Natural killer cell treated with Interleukin-12 subunit alpha and Interleukin-12 subunit beta and Interleukin-15 and Interleukin-18, amount 100 ng/mL, for 72 hours (primary cell): ENCODE results near the gene CD8B2. TPM values are rescaled to one million over a fixed set of nuclear protein-coding genes. Genes with fewer than 3 reads are reported as not detected.
A peak's percentile ranks its signal among the peaks of the same experiment; 100 is the strongest.

Experiments used
- ATAC-seq, 2 donors: fragments of 150-1000 bp; cut with Tn5 transposase in 1 of 2; sonication (Bioruptor Pico), chemical (Tn5 transposase) in 1 of 2; 2 replicates each; pipeline ENCODE4 v1.10.0; 2021
- DNase-seq: peaks from one replicate; pipeline ENCODE4 v3.0.0; 2022; ENCODE audit warnings: low spot score
- H3K27ac Mint-ChIP-seq, 2 donors: 1 replicate in 1 of 2; 2 replicates in 1 of 2; pipeline ENCODE4 v1.8.0; 2022; ENCODE audit warnings: mixed read lengths in 2 of 2, mild to moderate bottlenecking in 1 of 2, moderate library complexity in 1 of 2
- H3K27me3 Mint-ChIP-seq, 2 donors: 1 replicate in 1 of 2; 2 replicates in 1 of 2; pipeline ENCODE4 v1.8.0; 2022; ENCODE audit warnings: mixed read lengths in 2 of 2
- H3K36me3 Mint-ChIP-seq: one replicate; pipeline ENCODE4 v1.8.0; 2022; ENCODE audit warnings: mixed read lengths
- H3K4me1 Mint-ChIP-seq, 2 donors: 1 replicate in 1 of 2; 2 replicates in 1 of 2; pipeline ENCODE4 v1.8.0; 2022; ENCODE audit warnings: low read depth in 2 of 2, mixed read lengths in 2 of 2, mild to moderate bottlenecking in 1 of 2
- H3K4me3 Mint-ChIP-seq: one replicate; pipeline ENCODE4 v1.8.0; 2022; ENCODE audit warnings: mixed read lengths
- H3K9me3 Mint-ChIP-seq: 2 replicates; pipeline ENCODE4 v1.8.0; 2022; ENCODE audit warnings: mixed read lengths
- total RNA-seq, 2 donors: library from RNA; stranded (reverse); gene quantifications; one replicate each; pipeline ENCODE4 v1.2.3, GENCODE V29; 2022

CD8B2 gene
- total RNA-seq, 2 donors from 2014 or later: 0.10 to 0.61 TPM

DNA sequence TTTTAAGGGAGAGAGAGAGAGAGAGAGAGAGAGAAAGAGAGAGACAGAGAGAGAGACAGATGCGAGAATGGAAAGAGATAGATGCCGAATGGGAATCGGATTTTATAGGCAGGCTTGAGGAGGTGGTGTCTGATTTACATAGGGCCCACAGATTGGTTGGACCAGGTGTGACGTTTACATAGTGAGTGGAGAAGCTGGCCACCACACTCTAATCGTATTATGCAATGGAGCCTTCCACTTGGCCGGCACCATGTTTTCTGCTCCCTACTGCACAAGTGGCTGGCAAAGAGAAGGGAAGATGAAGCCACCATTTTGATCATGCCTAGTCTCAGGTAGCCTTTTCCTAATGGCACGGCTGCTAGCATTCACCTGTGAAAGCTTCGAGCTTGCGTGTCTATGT is 33.9 kb downstream of the CD8B2 start:
- H3K4me1 Mint-ChIP-seq: no peaks in the 10 kb centered on the region

DNA sequence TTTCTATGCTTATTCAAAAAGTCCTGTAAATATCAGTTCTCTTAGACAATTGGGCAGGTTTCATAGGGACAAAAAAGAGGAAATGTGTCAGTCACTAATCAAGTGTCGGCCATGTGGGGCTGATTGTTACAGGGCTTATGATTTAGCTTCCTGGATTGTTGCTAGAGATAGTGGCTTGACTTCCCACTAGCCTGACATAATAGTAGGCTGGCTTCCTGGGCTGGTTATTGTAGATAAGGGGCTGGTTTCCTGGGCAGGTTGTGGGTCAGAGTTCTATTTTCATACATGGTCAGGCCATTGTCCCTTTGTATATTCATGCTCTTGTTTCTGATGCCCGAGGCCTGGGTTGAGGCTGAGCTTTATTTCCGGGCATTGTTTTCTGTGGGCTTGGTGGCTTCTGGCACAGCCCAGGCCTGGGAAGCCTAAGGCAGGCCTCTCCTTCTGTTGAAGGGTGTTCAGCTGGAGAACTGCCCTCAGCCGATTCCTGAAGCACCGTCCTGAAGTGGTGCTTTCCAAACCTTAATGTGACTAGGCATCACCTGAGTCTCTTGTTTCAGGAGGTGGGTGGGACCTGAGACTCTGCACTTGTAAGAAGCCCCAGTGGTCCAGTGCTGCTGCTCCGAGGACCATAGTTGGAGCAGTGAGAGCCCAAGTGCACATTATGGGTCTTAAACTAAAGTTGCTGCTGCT is 37.0 kb downstream of the CD8B2 start:
- H3K4me3 Mint-ChIP-seq: no peak overlapping the region
- peaks cover 5% of the 10 kb centered on the region for H3K9me3 Mint-ChIP-seq
- H3K36me3 Mint-ChIP-seq: peaks cover 13% of the 10 kb centered on the region
- H3K27me3 Mint-ChIP-seq: peaks cover 3 to 4% of the 10 kb centered on the region in 2 donors
- H3K4me1 Mint-ChIP-seq: no peaks in the 10 kb centered on the region
- no peak for ATAC-seq
- no peak overlapping the region for H3K27ac Mint-ChIP-seq
- DNase-seq: no peak

More for the DNA sequence above, 33.9 kb downstream of the CD8B2 start:
- H3K4me3 Mint-ChIP-seq: no peak overlapping the region
- H3K36me3 Mint-ChIP-seq: peaks cover 13% of the 10 kb centered on the region
- H3K27me3 Mint-ChIP-seq: peaks cover 4 to 8% of the 10 kb centered on the region in 2 donors
- DNase-seq (no peak), ATAC-seq (no peak)
- H3K27ac Mint-ChIP-seq: no peak overlapping the region
- peaks cover 5% of the 10 kb centered on the region for H3K9me3 Mint-ChIP-seq

DNA sequence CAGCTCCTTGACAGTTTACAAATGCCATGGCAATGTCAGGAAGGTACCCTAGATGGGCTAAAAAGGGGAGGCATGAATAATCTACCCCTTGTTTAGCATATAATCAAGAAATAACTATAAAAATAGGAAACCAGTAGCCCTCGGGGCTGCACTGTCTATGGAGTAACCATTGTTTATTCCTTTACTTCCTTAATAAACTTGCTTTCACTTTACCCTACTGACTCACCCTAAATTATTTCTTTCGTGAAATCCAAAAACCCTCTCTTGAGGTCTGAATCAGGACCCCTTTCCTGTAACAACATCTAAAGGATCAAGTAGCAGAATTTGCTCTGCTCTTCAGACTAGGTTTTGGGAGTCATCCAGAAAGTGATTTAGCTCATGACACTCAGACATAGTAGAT is 43.7 kb downstream of the CD8B2 start:
- no peak overlapping the region for H3K27ac Mint-ChIP-seq
- peaks cover 17 to 38% of the 10 kb centered on the region in 2 donors for H3K27me3 Mint-ChIP-seq
- H3K9me3 Mint-ChIP-seq: no peaks in the 10 kb centered on the region
- ATAC-seq (no peak), DNase-seq (no peak)
- no peak overlapping the region for H3K4me3 Mint-ChIP-seq
- no peaks in the 10 kb centered on the region for H3K4me1 Mint-ChIP-seq
- no peaks in the 10 kb centered on the region for H3K36me3 Mint-ChIP-seq

DNA sequence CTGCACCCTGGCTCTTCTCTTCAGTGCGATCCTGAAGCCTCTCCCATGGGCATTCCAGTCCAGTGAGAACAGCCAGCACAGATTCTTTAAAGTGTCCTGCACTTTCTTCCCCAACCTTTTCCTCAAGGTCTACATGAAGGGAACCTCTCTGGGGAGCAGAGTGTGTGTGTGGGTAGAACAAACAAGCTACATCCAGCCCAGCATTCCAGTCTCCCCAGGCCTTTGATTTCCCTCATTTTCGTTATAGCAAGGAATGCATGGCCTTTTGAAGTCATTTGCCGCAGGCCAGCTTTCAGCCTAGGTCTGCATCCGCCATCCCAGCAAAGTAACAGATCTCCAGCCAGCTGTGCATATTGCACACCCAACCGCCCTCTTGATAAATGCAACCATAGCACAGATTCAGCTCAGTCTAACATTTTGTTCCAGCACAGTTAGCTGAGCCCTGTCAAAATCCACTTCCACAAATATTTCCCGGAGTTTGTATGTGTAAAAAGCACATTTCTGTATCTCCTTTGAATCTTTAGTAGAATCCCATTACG is 44.6 kb downstream of the CD8B2 start:
- ATAC-seq: no peak
- no peak overlapping the region for H3K27ac Mint-ChIP-seq
- H3K9me3 Mint-ChIP-seq: no peaks in the 10 kb centered on the region
- H3K4me3 Mint-ChIP-seq: no peak overlapping the region
- no peaks in the 10 kb centered on the region for H3K4me1 Mint-ChIP-seq
- peaks cover 17 to 39% of the 10 kb centered on the region in 2 donors for H3K27me3 Mint-ChIP-seq
- no peaks in the 10 kb centered on the region for H3K36me3 Mint-ChIP-seq
- no peak for DNase-seq

DNA sequence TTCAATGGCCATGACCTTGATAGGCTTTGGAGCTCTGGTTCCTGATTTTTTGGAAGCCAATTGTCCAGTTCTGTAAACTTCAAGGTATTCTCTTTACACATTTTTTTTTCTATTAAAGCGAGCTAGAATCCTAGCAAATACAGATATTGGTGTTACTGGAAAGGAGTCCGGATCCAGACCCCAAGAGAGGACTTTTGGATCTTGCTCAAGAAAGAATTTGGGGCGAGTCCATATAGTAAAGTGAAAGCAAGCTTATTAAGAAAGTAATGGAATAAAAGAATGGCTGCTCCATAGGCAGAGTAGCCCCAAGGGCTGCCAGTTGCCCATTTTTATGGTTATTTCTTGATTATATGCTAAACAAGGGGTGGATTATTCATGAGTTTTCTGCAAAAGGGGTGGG is 45.1 kb downstream of the CD8B2 start:
- Mint-ChIP-seq H3K27ac (no peak overlapping the region), H3K36me3 (no peaks in the 10 kb centered on the region), H3K4me3 (no peak overlapping the region), H3K27me3 (peaks cover 17 to 39% of the 10 kb centered on the region in 2 donors), H3K4me1 (no peaks in the 10 kb centered on the region), H3K9me3 (no peaks in the 10 kb centered on the region)
- no peak for DNase-seq
- no peak for ATAC-seq

DNA sequence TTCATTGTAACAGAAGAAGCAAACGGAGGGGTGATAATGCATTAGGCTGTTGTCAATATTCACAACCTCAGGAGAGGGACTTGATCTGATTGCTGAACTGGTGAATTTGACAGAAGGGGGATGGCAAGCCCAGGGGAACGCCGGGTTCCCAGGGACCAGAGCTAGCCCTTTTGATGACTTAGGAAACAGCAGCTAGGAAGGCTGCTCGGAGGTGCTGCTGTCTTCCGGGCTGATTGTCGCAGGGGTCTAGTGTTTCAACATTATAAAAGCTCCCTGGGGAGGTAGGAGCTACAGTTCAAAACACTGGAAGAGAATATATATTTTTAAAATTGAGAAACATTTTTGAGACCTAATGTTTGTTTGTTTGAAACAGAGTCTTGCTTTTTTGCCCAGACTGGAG is 47.3 kb downstream of the CD8B2 start:
- Mint-ChIP-seq H3K4me3 (no peak overlapping the region), H3K36me3 (no peaks in the 10 kb centered on the region), H3K9me3 (no peaks in the 10 kb centered on the region), H3K27ac (no peak overlapping the region), H3K4me1 (no peaks in the 10 kb centered on the region), H3K27me3 (peaks cover 14 to 32% of the 10 kb centered on the region in 2 donors)
- DNase-seq (no peak), ATAC-seq (no peak)

GRCh38 chr2:106536490-106536889 is 49.3 kb downstream of the CD8B2 start:
- H3K4me3 Mint-ChIP-seq: no peak overlapping the region
- no peak for DNase-seq
- no peak overlapping the region for H3K27ac Mint-ChIP-seq
- peak in 1 of 2 donors; percentile 15 for ATAC-seq
- no peaks in the 10 kb centered on the region for H3K36me3 Mint-ChIP-seq
- H3K9me3 Mint-ChIP-seq: no peaks in the 10 kb centered on the region
- peaks cover 14 to 33% of the 10 kb centered on the region in 2 donors for H3K27me3 Mint-ChIP-seq
- no peaks in the 10 kb centered on the region for H3K4me1 Mint-ChIP-seq

GRCh38 chr2:106537047-106537446 is 49.9 kb downstream of the CD8B2 start:
- H3K4me3 Mint-ChIP-seq: no peak overlapping the region
- H3K4me1 Mint-ChIP-seq: no peaks in the 10 kb centered on the region
- H3K36me3 Mint-ChIP-seq: no peaks in the 10 kb centered on the region
- no peak for DNase-seq
- no peaks in the 10 kb centered on the region for H3K9me3 Mint-ChIP-seq
- ATAC-seq: peak in 1 of 2 donors; percentile 22
- no peak overlapping the region for H3K27ac Mint-ChIP-seq
- H3K27me3 Mint-ChIP-seq: peaks cover 18 to 38% of the 10 kb centered on the region in 2 donors

- Mint-ChIP-seq H3K4me1 (peaks cover 0 to 1% of the 10 kb centered on the region in 2 donors), H3K9me3 (no peaks in the 10 kb centered on the region), H3K27me3 (peaks cover 20 to 43% of the 10 kb centered on the region in 2 donors), H3K27ac (no peak overlapping the region), H3K36me3 (no peaks in the 10 kb centered on the region), H3K4me3 (no peak overlapping the region)
- DNase-seq (no peak), ATAC-seq (no peak)
Observed at GRCh38 chr2:106537791-106538191, 50.6 kb downstream of the CD8B2 start.

GRCh38 chr2:106540886-106541285 is 53.7 kb downstream of the CD8B2 start:
- H3K4me1 Mint-ChIP-seq: peaks cover 0 to 2% of the 10 kb centered on the region in 2 donors
- H3K36me3 Mint-ChIP-seq: no peaks in the 10 kb centered on the region
- H3K27ac Mint-ChIP-seq: no peak overlapping the region
- ATAC-seq (no peak), DNase-seq (no peak)
- H3K27me3 Mint-ChIP-seq: peaks cover 19 to 31% of the 10 kb centered on the region in 2 donors
- no peak overlapping the region for H3K4me3 Mint-ChIP-seq
- H3K9me3 Mint-ChIP-seq: no peaks in the 10 kb centered on the region

DNA sequence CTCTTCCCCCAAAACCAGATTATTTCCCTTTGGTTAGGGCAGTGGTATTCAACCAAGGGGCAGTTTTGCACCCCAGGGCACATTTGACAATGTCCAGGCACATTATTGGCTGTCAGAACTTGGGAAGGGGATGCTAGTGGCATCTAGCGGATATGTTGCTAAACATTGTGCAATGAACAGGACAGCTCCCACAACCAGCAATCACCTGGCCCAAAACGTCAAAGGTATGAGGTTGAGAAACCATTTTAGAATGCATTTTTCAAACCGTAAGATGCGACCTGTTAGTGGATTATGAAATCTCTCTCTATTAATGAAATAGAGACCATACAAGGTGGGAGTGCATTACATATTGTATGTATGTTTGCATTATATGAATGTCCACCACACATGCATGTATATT is 54.2 kb downstream of the CD8B2 start:
- peaks cover 0 to 2% of the 10 kb centered on the region in 2 donors for H3K4me1 Mint-ChIP-seq
- no peak overlapping the region for H3K4me3 Mint-ChIP-seq
- DNase-seq (no peak), ATAC-seq (no peak)
- no peaks in the 10 kb centered on the region for H3K36me3 Mint-ChIP-seq
- no peaks in the 10 kb centered on the region for H3K9me3 Mint-ChIP-seq
- H3K27ac Mint-ChIP-seq: no peak overlapping the region
- H3K27me3 Mint-ChIP-seq: peaks cover 20 to 33% of the 10 kb centered on the region in 2 donors

DNA sequence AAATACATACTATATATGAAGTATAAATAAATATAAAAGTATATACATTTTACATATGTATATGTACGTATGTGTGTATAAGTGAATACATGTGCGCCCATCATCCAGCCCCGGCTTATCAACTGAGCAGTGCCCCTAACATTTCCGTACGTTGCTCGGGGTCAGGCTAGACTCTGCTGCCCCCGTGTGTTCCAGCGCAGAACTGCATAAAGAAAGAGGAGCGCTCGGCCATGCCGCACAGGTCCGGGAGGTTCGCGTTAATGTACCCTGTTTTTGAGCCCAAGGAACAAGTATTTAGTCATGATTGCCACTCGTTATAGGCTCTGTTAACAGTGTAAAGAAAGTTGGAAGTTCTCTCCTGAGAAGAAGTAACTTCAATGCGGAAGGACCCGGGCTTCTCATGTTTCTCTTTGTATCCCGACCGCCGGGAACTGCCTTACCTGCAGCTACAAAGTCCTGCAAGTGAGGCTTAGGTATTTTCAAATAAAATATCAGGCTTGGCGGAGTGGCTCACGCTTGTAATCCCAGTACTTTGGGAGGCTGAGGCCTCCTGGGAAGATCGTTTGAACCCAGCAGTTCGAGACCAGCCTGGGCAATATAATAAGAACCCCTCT is 55.7 kb downstream of the CD8B2 start:
- Mint-ChIP-seq H3K27me3 (peaks cover 24 to 41% of the 10 kb centered on the region in 2 donors), H3K4me3 (peak overlapping the region; percentile 38), H3K9me3 (no peaks in the 10 kb centered on the region), H3K36me3 (no peaks in the 10 kb centered on the region), H3K27ac (no peak overlapping the region), H3K4me1 (peaks cover 0 to 2% of the 10 kb centered on the region in 2 donors)
- DNase-seq (peak; percentile 70), ATAC-seq (peak; percentile 76 to 82)

DNA sequence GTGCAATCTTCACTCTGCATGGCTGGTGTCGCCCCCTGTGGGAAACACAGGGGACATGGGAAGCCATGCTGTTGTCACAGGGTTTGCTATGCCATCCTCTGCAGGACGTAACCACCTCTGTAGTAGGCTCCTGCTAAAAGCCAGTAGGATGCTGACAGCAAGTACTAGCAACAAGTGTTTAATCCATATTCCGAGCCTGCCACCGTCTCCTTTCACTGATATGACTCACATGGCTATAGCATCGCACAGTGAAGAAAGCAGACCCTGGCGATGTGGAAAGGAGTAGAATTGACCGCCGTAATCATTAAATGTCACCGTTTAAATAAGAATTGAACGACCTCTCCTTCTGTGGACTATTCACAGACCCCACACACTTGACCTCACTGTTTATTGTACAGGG is 57.8 kb downstream of the CD8B2 start:
- no peak overlapping the region for H3K4me3 Mint-ChIP-seq
- H3K36me3 Mint-ChIP-seq: no peaks in the 10 kb centered on the region
- ATAC-seq (no peak), DNase-seq (no peak)
- H3K4me1 Mint-ChIP-seq: peaks cover 0 to 2% of the 10 kb centered on the region in 2 donors
- peaks cover 31 to 41% of the 10 kb centered on the region in 2 donors for H3K27me3 Mint-ChIP-seq
- H3K27ac Mint-ChIP-seq: no peak overlapping the region
- no peaks in the 10 kb centered on the region for H3K9me3 Mint-ChIP-seq

DNA sequence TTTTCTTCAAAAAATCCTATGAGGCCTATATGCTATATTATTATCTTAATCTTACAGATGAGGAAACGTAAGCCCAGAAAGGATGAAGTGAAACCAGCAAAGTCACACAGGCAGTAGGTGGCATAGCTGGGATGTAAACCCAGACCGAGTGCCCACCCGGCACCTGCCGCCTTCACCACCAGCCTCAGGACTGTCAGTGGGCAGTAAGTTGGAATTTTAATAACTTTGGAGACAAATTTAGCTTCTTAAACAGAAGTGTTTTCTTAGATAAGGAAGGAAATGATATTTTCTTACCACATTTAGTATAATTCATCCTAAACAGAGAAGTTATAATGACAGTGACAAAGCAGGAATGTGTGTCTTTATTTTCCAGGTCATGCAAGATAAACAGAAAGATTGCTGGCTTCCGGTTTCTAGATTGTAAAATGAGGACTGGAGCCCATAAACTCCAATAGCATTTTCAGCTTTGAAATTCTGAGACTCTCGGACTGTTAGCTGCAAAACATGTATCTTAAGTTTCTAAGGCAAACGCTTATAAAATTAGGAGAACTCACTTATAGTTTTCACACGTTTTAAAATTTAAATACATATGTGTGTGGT is 59.3 kb downstream of the CD8B2 start:
- Mint-ChIP-seq H3K9me3 (no peaks in the 10 kb centered on the region), H3K4me1 (peaks cover 0 to 2% of the 10 kb centered on the region in 2 donors), H3K36me3 (no peaks in the 10 kb centered on the region), H3K27me3 (peaks cover 31 to 35% of the 10 kb centered on the region in 2 donors), H3K4me3 (no peak overlapping the region), H3K27ac (no peak overlapping the region)
- ATAC-seq: no peak
- DNase-seq: no peak
